ENCODE measurements around the gene DNAH10. TPM values are rescaled to one million over a fixed set of nuclear protein-coding genes. Genes with fewer than 3 reads are reported as not detected.

The DNAH10 gene
- total and polyA plus RNA-seq, 2 of the 4 experiments (the other 2 are of a cell fraction), result 0.18 to 0.22 TPM

DNA sequence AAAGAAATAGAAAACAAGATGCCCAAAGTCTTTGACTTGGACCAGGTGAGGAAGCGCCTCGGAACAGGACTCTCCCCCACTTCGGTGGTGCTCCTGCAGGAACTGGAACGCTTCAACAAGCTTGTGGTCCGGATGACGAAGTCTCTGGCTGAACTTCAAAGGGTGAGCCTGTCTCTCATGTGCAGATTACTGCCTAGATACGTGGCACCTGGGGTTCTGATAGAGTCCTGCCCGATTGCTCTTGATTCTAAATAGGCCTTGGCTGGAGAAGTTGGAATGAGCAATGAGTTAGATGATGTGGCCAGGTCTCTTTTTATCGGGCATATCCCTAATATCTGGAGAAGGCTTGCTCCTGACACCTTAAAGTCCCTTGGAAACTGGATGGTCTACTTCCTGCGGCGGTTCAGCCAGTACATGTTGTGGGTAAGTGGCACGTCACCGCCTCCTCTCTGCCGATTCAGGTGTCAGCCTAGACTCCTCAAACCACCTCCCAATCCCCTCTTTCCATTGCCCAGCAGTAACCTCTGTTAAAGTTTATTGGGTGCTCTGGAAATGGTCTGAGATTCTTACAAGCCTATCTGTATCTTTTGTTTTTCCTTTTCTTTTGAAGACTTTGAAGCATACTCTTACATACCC, 169.7 kb downstream of the DNAH10 start:
- no peak overlapping the region for H2BK15ac ChIP-seq (ENCODE audit: low read depth, low read length)
- peaks cover 11% of the 10 kb centered on the region; the same call in 1 of the 2 replicates for H3K36me3 ChIP-seq (ENCODE audit: control insufficient read depth, insufficient read depth, low read length)
- POLR2A ChIA-PET (ENCODE audit: unreplicated experiment), result no interaction called here
- TF ChIP-seq MAZ (IDR thresholded peaks at IDR 0.05; ENCODE audit: borderline replicate concordance, low read depth, low read length), result no peak
- TF ChIP-seq, protein P1, sequence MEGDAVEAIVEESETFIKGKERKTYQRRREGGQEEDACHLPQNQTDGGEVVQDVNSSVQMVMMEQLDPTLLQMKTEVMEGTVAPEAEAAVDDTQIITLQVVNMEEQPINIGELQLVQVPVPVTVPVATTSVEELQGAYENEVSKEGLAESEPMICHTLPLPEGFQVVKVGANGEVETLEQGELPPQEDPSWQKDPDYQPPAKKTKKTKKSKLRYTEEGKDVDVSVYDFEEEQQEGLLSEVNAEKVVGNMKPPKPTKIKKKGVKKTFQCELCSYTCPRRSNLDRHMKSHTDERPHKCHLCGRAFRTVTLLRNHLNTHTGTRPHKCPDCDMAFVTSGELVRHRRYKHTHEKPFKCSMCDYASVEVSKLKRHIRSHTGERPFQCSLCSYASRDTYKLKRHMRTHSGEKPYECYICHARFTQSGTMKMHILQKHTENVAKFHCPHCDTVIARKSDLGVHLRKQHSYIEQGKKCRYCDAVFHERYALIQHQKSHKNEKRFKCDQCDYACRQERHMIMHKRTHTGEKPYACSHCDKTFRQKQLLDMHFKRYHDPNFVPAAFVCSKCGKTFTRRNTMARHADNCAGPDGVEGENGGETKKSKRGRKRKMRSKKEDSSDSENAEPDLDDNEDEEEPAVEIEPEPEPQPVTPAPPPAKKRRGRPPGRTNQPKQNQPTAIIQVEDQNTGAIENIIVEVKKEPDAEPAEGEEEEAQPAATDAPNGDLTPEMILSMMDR (conservative IDR thresholded peaks at IDR 0.05; ENCODE audit: low read depth, low read length), result no peak
- TF ChIP-seq RFX5 (IDR thresholded peaks at IDR 0.05; ENCODE audit: low read depth, low read length), result no peak
- TF ChIP-seq MAFK (IDR thresholded peaks at IDR 0.05; ENCODE audit: low read depth, low read length), result no peak
- TF ChIP-seq MXI1 (IDR thresholded peaks at IDR 0.05; ENCODE audit: borderline replicate concordance, low read depth, low read length), result no peak
- TF ChIP-seq, protein P2, sequence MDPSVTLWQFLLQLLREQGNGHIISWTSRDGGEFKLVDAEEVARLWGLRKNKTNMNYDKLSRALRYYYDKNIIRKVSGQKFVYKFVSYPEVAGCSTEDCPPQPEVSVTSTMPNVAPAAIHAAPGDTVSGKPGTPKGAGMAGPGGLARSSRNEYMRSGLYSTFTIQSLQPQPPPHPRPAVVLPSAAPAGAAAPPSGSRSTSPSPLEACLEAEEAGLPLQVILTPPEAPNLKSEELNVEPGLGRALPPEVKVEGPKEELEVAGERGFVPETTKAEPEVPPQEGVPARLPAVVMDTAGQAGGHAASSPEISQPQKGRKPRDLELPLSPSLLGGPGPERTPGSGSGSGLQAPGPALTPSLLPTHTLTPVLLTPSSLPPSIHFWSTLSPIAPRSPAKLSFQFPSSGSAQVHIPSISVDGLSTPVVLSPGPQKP (IDR thresholded peaks at IDR 0.05; ENCODE audit: borderline replicate concordance, low read depth, low read length), result no peak
- no peak for TF ChIP-seq FOS (IDR thresholded peaks at IDR 0.05; ENCODE audit: low read depth, low read length)
- no peak for TF ChIP-seq CEBPB (IDR thresholded peaks at IDR 0.05; ENCODE audit: low read depth, low read length)
- no peak for TF ChIP-seq BHLHE40 (IDR thresholded peaks at IDR 0.05; ENCODE audit: low read depth, low read length)
- no peak for TF ChIP-seq RCOR1 (IDR thresholded peaks at IDR 0.05; ENCODE audit: insufficient replicate concordance, low read length)
- no peak for TF ChIP-seq NFE2L2 (IDR thresholded peaks at IDR 0.05; ENCODE audit: low read depth, low read length)
- no peak for TF ChIP-seq CHD1 (IDR thresholded peaks at IDR 0.05; ENCODE audit: low read depth, low read length)
- TF ChIP-seq SMC3 (IDR thresholded peaks at IDR 0.05; ENCODE audit: low read depth, low read length), result no peak
- no peak for TF ChIP-seq POLR2A (IDR thresholded peaks at IDR 0.05; ENCODE audit: low read depth, low read length)
- TF ChIP-seq RAD21 (IDR thresholded peaks at IDR 0.05; ENCODE audit: low read length), result no peak
- TF ChIP-seq, protein P3, sequence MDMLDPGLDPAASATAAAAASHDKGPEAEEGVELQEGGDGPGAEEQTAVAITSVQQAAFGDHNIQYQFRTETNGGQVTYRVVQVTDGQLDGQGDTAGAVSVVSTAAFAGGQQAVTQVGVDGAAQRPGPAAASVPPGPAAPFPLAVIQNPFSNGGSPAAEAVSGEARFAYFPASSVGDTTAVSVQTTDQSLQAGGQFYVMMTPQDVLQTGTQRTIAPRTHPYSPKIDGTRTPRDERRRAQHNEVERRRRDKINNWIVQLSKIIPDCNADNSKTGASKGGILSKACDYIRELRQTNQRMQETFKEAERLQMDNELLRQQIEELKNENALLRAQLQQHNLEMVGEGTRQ (IDR thresholded peaks at IDR 0.05; ENCODE audit: low read depth, low read length), result no peak
- no peak overlapping the region for H3K4me2 ChIP-seq (ENCODE audit: low read depth, low read length)
- H2AFZ ChIP-seq (replicated peaks; ENCODE audit: low read length, poor library complexity), result no peak overlapping the region
- BruUV-seq (replicated peaks), result no TSS peak
- no peak overlapping the region for H3K4ac ChIP-seq (ENCODE audit: low read depth, low read length)
- H2BK120ac ChIP-seq (ENCODE audit: low read depth, low read length), result no peak overlapping the region
- no peak overlapping the region for H3K56ac ChIP-seq (ENCODE audit: extremely low read depth, insufficient read depth, low read length)
- ATAC-seq (ENCODE audit: low read depth) (no peak), DNase-seq (no peak)
- no peaks in the 10 kb centered on the region for H3K27me3 ChIP-seq (ENCODE audit: control insufficient read depth, insufficient read depth, low read length)
- H3K4me1 ChIP-seq (ENCODE audit: control insufficient read depth, insufficient read depth, low read length), result no peaks in the 10 kb centered on the region
- H2BK5ac ChIP-seq (ENCODE audit: low read depth, low read length, poor library complexity, severe bottlenecking), result no peak overlapping the region
- H2AK9ac ChIP-seq (replicated peaks; ENCODE audit: low read depth, low read length, poor library complexity), result no peak overlapping the region
- H3K23ac ChIP-seq (ENCODE audit: low read depth, low read length), result no peak overlapping the region
- H2AK5ac ChIP-seq (ENCODE audit: low read depth, low read length), result no peak overlapping the region
- H4K91ac ChIP-seq (ENCODE audit: insufficient read depth, low read depth, low read length), result no peak overlapping the region
- CTCF ChIA-PET, result no interaction called here
- no peak overlapping the region for H4K5ac ChIP-seq (ENCODE audit: low read depth, low read length)
- peaks cover 0 to 3% of the 10 kb centered on the region in 2 experiments; a peak in 1 of 4 replicates for H3K79me1 ChIP-seq (ENCODE audit: low read depth in 1 of 2, low read length in 2 of 2)
- H3K27ac ChIP-seq (ENCODE audit: insufficient read depth, low read length), result no peak overlapping the region
- H3K9me3 ChIP-seq (ENCODE audit: control insufficient read depth, insufficient read depth, low read length), result no peaks in the 10 kb centered on the region; the same call in 1 of the 2 replicates
- intact Hi-C loops (cut with micrococcal nuclease), result no loop called here
- dilution Hi-C loops (cut with HindIII; ENCODE audit: low sequenced_read_pairs, unreplicated experiment), result no loop called here
- H3K14ac ChIP-seq (replicated peaks; ENCODE audit: low read depth, low read length), result no peak overlapping the region
- H2BK20ac ChIP-seq (ENCODE audit: low read depth, low read length), result no peak overlapping the region
- H3K4me3 ChIP-seq (ENCODE audit: insufficient read depth, low read depth, low read length), result no peak overlapping the region
- WGBS, 2 experiments (ENCODE audit: extremely low coverage in 2 of 2, insufficient read length in 1 of 2), result 92% methylated on average over 6 of the region's 14 CpGs; no CpG with 5 or more reads in 1 of the 2 experiments
- H4K8ac ChIP-seq (ENCODE audit: low read depth in 2 of 2, low read length in 2 of 2), result no peak overlapping the region
- H3K9ac ChIP-seq (ENCODE audit: low read depth, low read length), result no peak overlapping the region
- no peak overlapping the region for H3K18ac ChIP-seq (ENCODE audit: low read depth, low read length)
- in situ Hi-C loops (cut with MboI; ENCODE audit: low sequenced_read_pairs), result no loop called here
- H4K20me1 ChIP-seq (ENCODE audit: insufficient read depth, low read length), result no peaks in the 10 kb centered on the region
- no peaks in the 10 kb centered on the region for H3K9me1 ChIP-seq (ENCODE audit: insufficient read depth, low read length)
